ENCODE data around the gene CARMIL1.
"Not testable (repeated sequence)": the region's sequence is repeated elsewhere in the genome, so short reads cannot be mapped to it uniquely, and the experiment has no call there.

Gene CARMIL1

GRCh38 chr6:25564943-25565342 is 285.8 kb downstream of the CARMIL1 start:
- Histone ChIP-seq H3K27me3 (ENCODE audit: control insufficient read depth in 1 of 2, insufficient read depth in 2 of 2, low read length in 2 of 2) (no peaks in the 10 kb centered on the region), H3K4me1 (ENCODE audit: control insufficient read depth, insufficient read depth, low read length) (no peaks in the 10 kb centered on the region), H3K4me3 (ENCODE audit: low read length in 2 of 2) (no peak overlapping the region), H3K9me3 (ENCODE audit: control insufficient read depth in 2 of 2, low read length in 2 of 2) (no peaks in the 10 kb centered on the region), H3K36me3 (ENCODE audit: control insufficient read depth in 2 of 2, insufficient read depth in 2 of 2, low read length in 2 of 2) (no peaks in the 10 kb centered on the region), H3K9ac (ENCODE audit: low read length in 2 of 2) (no peak overlapping the region), H3K27ac (ENCODE audit: low read length) (no peak overlapping the region)

- no peak overlapping the region for H3K4me3 ChIP-seq (ENCODE audit: low read length in 2 of 2)
- H3K36me3 ChIP-seq (ENCODE audit: control insufficient read depth in 2 of 2, insufficient read depth in 2 of 2, low read length in 2 of 2) = no peaks in the 10 kb centered on the region
- no peaks in the 10 kb centered on the region for H3K27me3 ChIP-seq (ENCODE audit: control insufficient read depth in 1 of 2, insufficient read depth in 2 of 2, low read length in 2 of 2)
- H3K27ac ChIP-seq (ENCODE audit: low read length) = no peak overlapping the region
- H3K4me1 ChIP-seq (ENCODE audit: control insufficient read depth, insufficient read depth, low read length) = no peaks in the 10 kb centered on the region
- no peaks in the 10 kb centered on the region for H3K9me3 ChIP-seq (ENCODE audit: control insufficient read depth in 2 of 2, low read length in 2 of 2)
- no peak overlapping the region for H3K9ac ChIP-seq (ENCODE audit: low read length in 2 of 2)
Observed at GRCh38 chr6:25570578-25570977, 291.4 kb downstream of the CARMIL1 start.

- Histone ChIP-seq H3K27ac (ENCODE audit: low read length) (no peak overlapping the region), H3K4me1 (ENCODE audit: control insufficient read depth, insufficient read depth, low read length) (no peaks in the 10 kb centered on the region), H3K9ac (ENCODE audit: low read length in 2 of 2) (no peak overlapping the region), H3K36me3 (ENCODE audit: control insufficient read depth in 2 of 2, insufficient read depth in 2 of 2, low read length in 2 of 2) (no peaks in the 10 kb centered on the region), H3K4me3 (ENCODE audit: low read length in 2 of 2) (no peak overlapping the region), H3K27me3 (ENCODE audit: control insufficient read depth in 1 of 2, insufficient read depth in 2 of 2, low read length in 2 of 2) (no peaks in the 10 kb centered on the region), H3K9me3 (ENCODE audit: control insufficient read depth in 2 of 2, low read length in 2 of 2) (no peaks in the 10 kb centered on the region)
Observed at GRCh38 chr6:25576919-25577318, 297.7 kb downstream of the CARMIL1 start.

GRCh38 chr6:25578538-25578937 is 299.4 kb downstream of the CARMIL1 start:
- no peak overlapping the region for H3K9ac ChIP-seq (ENCODE audit: low read length in 2 of 2)
- H3K4me3 ChIP-seq (ENCODE audit: low read length in 2 of 2) = no peak overlapping the region

GRCh38 chr6:25579391-25579883 is 300.3 kb downstream of the CARMIL1 start:
- Histone ChIP-seq H3K27ac (ENCODE audit: low read length) (no peak overlapping the region), H3K36me3 (ENCODE audit: control insufficient read depth in 2 of 2, insufficient read depth in 2 of 2, low read length in 2 of 2) (no peaks in the 10 kb centered on the region), H3K4me1 (ENCODE audit: control insufficient read depth, insufficient read depth, low read length) (no peaks in the 10 kb centered on the region), H3K9ac (ENCODE audit: low read length in 2 of 2) (no peak overlapping the region), H3K4me3 (ENCODE audit: low read length in 2 of 2) (no peak overlapping the region), H3K9me3 (ENCODE audit: control insufficient read depth in 2 of 2, low read length in 2 of 2) (no peaks in the 10 kb centered on the region), H3K27me3 (ENCODE audit: control insufficient read depth in 1 of 2, insufficient read depth in 2 of 2, low read length in 2 of 2) (no peaks in the 10 kb centered on the region)

More at GRCh38 chr6:25578538-25578937, 299.4 kb downstream of the CARMIL1 start:
- Histone ChIP-seq H3K9me3 (ENCODE audit: control insufficient read depth in 2 of 2, low read length in 2 of 2) (no peaks in the 10 kb centered on the region), H3K27ac (ENCODE audit: low read length) (no peak overlapping the region), H3K4me1 (ENCODE audit: control insufficient read depth, insufficient read depth, low read length) (no peaks in the 10 kb centered on the region), H3K36me3 (ENCODE audit: control insufficient read depth in 2 of 2, insufficient read depth in 2 of 2, low read length in 2 of 2) (no peaks in the 10 kb centered on the region), H3K27me3 (ENCODE audit: control insufficient read depth in 1 of 2, insufficient read depth in 2 of 2, low read length in 2 of 2) (no peaks in the 10 kb centered on the region)

GRCh38 chr6:25579902-25580495 is 300.8 kb downstream of the CARMIL1 start:
- Histone ChIP-seq H3K4me3 (ENCODE audit: low read length in 2 of 2) (no peak overlapping the region), H3K36me3 (ENCODE audit: control insufficient read depth in 2 of 2, insufficient read depth in 2 of 2, low read length in 2 of 2) (no peaks in the 10 kb centered on the region), H3K9me3 (ENCODE audit: control insufficient read depth in 2 of 2, low read length in 2 of 2) (no peaks in the 10 kb centered on the region), H3K27me3 (ENCODE audit: control insufficient read depth in 1 of 2, insufficient read depth in 2 of 2, low read length in 2 of 2) (no peaks in the 10 kb centered on the region), H3K4me1 (ENCODE audit: control insufficient read depth, insufficient read depth, low read length) (no peaks in the 10 kb centered on the region), H3K9ac (ENCODE audit: low read length in 2 of 2) (no peak overlapping the region), H3K27ac (ENCODE audit: low read length) (no peak overlapping the region)

GRCh38 chr6:25582101-25582500 is 302.9 kb downstream of the CARMIL1 start:
- Histone ChIP-seq H3K4me3 (ENCODE audit: low read length in 2 of 2) (no peak overlapping the region), H3K27ac (ENCODE audit: low read length) (no peak overlapping the region), H3K9me3 (ENCODE audit: control insufficient read depth in 2 of 2, low read length in 2 of 2) (no peaks in the 10 kb centered on the region), H3K9ac (ENCODE audit: low read length in 2 of 2) (no peak overlapping the region), H3K27me3 (ENCODE audit: control insufficient read depth in 1 of 2, insufficient read depth in 2 of 2, low read length in 2 of 2) (no peaks in the 10 kb centered on the region), H3K36me3 (ENCODE audit: control insufficient read depth in 2 of 2, insufficient read depth in 2 of 2, low read length in 2 of 2) (no peaks in the 10 kb centered on the region), H3K4me1 (ENCODE audit: control insufficient read depth, insufficient read depth, low read length) (no peaks in the 10 kb centered on the region)

- no peaks in the 10 kb centered on the region for H3K9me3 ChIP-seq (ENCODE audit: control insufficient read depth in 2 of 2, low read length in 2 of 2)
- no peaks in the 10 kb centered on the region for H3K36me3 ChIP-seq (ENCODE audit: control insufficient read depth in 2 of 2, insufficient read depth in 2 of 2, low read length in 2 of 2)
- no peak overlapping the region for H3K27ac ChIP-seq (ENCODE audit: low read length)
- no peak overlapping the region for H3K9ac ChIP-seq (ENCODE audit: low read length in 2 of 2)
- H3K27me3 ChIP-seq (ENCODE audit: control insufficient read depth in 1 of 2, insufficient read depth in 2 of 2, low read length in 2 of 2) = no peaks in the 10 kb centered on the region
- no peaks in the 10 kb centered on the region for H3K4me1 ChIP-seq (ENCODE audit: control insufficient read depth, insufficient read depth, low read length)
- H3K4me3 ChIP-seq (ENCODE audit: low read length in 2 of 2) = no peak overlapping the region
Observed at GRCh38 chr6:25583099-25583498, 303.9 kb downstream of the CARMIL1 start.

- no peaks in the 10 kb centered on the region for H3K4me1 ChIP-seq (ENCODE audit: control insufficient read depth, insufficient read depth, low read length)
- H3K9ac ChIP-seq (ENCODE audit: low read length in 2 of 2) = no peak overlapping the region
- H3K4me3 ChIP-seq (ENCODE audit: low read length in 2 of 2) = no peak overlapping the region
- H3K36me3 ChIP-seq (ENCODE audit: control insufficient read depth in 2 of 2, insufficient read depth in 2 of 2, low read length in 2 of 2) = no peaks in the 10 kb centered on the region
- H3K27ac ChIP-seq (ENCODE audit: low read length) = no peak overlapping the region
- H3K9me3 ChIP-seq (ENCODE audit: control insufficient read depth in 2 of 2, low read length in 2 of 2) = no peaks in the 10 kb centered on the region
- no peaks in the 10 kb centered on the region for H3K27me3 ChIP-seq (ENCODE audit: control insufficient read depth in 1 of 2, insufficient read depth in 2 of 2, low read length in 2 of 2)
Observed at GRCh38 chr6:25583906-25584305, 304.7 kb downstream of the CARMIL1 start.

- H3K4me1 ChIP-seq (ENCODE audit: control insufficient read depth, insufficient read depth, low read length) = no peaks in the 10 kb centered on the region
- no peaks in the 10 kb centered on the region for H3K36me3 ChIP-seq (ENCODE audit: control insufficient read depth in 2 of 2, insufficient read depth in 2 of 2, low read length in 2 of 2)
- no peak overlapping the region for H3K9ac ChIP-seq (ENCODE audit: low read length in 2 of 2)
- H3K27me3 ChIP-seq (ENCODE audit: control insufficient read depth in 1 of 2, insufficient read depth in 2 of 2, low read length in 2 of 2) = no peaks in the 10 kb centered on the region
- no peak overlapping the region for H3K4me3 ChIP-seq (ENCODE audit: low read length in 2 of 2)
- H3K27ac ChIP-seq (ENCODE audit: low read length) = no peak overlapping the region
- H3K9me3 ChIP-seq (ENCODE audit: control insufficient read depth in 2 of 2, low read length in 2 of 2) = no peaks in the 10 kb centered on the region
Observed at GRCh38 chr6:25585225-25585624, 306.1 kb downstream of the CARMIL1 start.

GRCh38 chr6:25586119-25586518 is 306.9 kb downstream of the CARMIL1 start:
- H3K4me1 ChIP-seq (ENCODE audit: control insufficient read depth, insufficient read depth, low read length); H3K9ac ChIP-seq (ENCODE audit: low read length in 2 of 2); H3K27ac ChIP-seq (ENCODE audit: low read length); H3K36me3 ChIP-seq (ENCODE audit: control insufficient read depth in 2 of 2, insufficient read depth in 2 of 2, low read length in 2 of 2); H3K27me3 ChIP-seq (ENCODE audit: control insufficient read depth in 1 of 2, insufficient read depth in 2 of 2, low read length in 2 of 2); H3K9me3 ChIP-seq (ENCODE audit: control insufficient read depth in 2 of 2, low read length in 2 of 2); H3K4me3 ChIP-seq (ENCODE audit: low read length in 2 of 2): not testable (repeated sequence)
